DMS53 treated with DMSO at 0.1 percent for 48 hours (cell line): Measurements from ENCODE around the gene WNT3.
"Not testable (repeated sequence)": the region's sequence is repeated elsewhere in the genome, so short reads cannot be mapped to it uniquely, and the experiment has no call there.

Experiments
- DNase-seq: peaks from one replicate; lab custom pipeline; 2025; ENCODE audit not compliant: unreplicated experiment; lab: John Stamatoyannopoulos, UW

The WNT3 gene

GRCh38 chr17:46818316-46818928 lies at the start of gene WNT3:
WNT3 (minus strand) TSS chr17:46818692; CDS start chr17:46818597, 95 bp downstream.
- DNase-seq = peak; percentile 52

GRCh38 chr17:46866747-46867146 lies 48.3 kb upstream of the WNT3 start:
- no peak for DNase-seq

GRCh38 chr17:46866325-46866724 lies 47.8 kb upstream of the WNT3 start:
- no peak for DNase-seq

- DNase-seq = no peak
Observed at GRCh38 chr17:46865100-46865499, 46.6 kb upstream of the WNT3 start.

GRCh38 chr17:46863383-46864121 lies 45.1 kb upstream of the WNT3 start:
- no peak for DNase-seq

GRCh38 chr17:46862949-46863348 lies 44.5 kb upstream of the WNT3 start:
- no peak for DNase-seq

- DNase-seq = no peak
Observed at GRCh38 chr17:46859996-46860395, 41.5 kb upstream of the WNT3 start.

GRCh38 chr17:46857600-46857999 lies 39.1 kb upstream of the WNT3 start:
- DNase-seq = no peak

GRCh38 chr17:46854948-46855347 lies 36.5 kb upstream of the WNT3 start:
- DNase-seq = no peak

- no peak for DNase-seq
Observed at GRCh38 chr17:46854515-46854914, 36.0 kb upstream of the WNT3 start.

- DNase-seq = no peak
Observed at GRCh38 chr17:46853896-46854444, 35.5 kb upstream of the WNT3 start.

GRCh38 chr17:46851029-46851741 lies 32.7 kb upstream of the WNT3 start, which contains the start of gene WNT9B:
WNT9B (plus strand) TSS chr17:46851583; CDS start chr17:46851639, 56 bp downstream.
- peak; percentile 55 for DNase-seq

GRCh38 chr17:46850688-46851028 lies 32.2 kb upstream of the WNT3 start:
- no peak for DNase-seq

- DNase-seq = no peak
Observed at GRCh38 chr17:46848534-46848933, 30.0 kb upstream of the WNT3 start.

- DNase-seq = no peak
Observed at GRCh38 chr17:46847204-46848191, 29.0 kb upstream of the WNT3 start.

GRCh38 chr17:46842835-46843234 lies 24.3 kb upstream of the WNT3 start:
- DNase-seq = no peak

- DNase-seq = no peak
Observed at GRCh38 chr17:46841561-46842379, 23.3 kb upstream of the WNT3 start.

- not testable (repeated sequence) for DNase-seq
Observed at GRCh38 chr17:46840596-46840995, 22.1 kb upstream of the WNT3 start.

- DNase-seq = no peak
Observed at GRCh38 chr17:46839211-46839610, 20.7 kb upstream of the WNT3 start.

GRCh38 chr17:46837521-46837920 lies 19.0 kb upstream of the WNT3 start:
- no peak for DNase-seq
